Cortex of kidney (tissue), 1 donor: ENCODE data around the gene ADAMTS6.

Experiments
- DNase-seq: peaks from one replicate; lab custom pipeline; 2025; lab: John Stamatoyannopoulos, UW

Gene ADAMTS6

GRCh38 chr5:65279603-65280002 lies 202.1 kb downstream of the ADAMTS6 start:
- no peak for DNase-seq

DNA sequence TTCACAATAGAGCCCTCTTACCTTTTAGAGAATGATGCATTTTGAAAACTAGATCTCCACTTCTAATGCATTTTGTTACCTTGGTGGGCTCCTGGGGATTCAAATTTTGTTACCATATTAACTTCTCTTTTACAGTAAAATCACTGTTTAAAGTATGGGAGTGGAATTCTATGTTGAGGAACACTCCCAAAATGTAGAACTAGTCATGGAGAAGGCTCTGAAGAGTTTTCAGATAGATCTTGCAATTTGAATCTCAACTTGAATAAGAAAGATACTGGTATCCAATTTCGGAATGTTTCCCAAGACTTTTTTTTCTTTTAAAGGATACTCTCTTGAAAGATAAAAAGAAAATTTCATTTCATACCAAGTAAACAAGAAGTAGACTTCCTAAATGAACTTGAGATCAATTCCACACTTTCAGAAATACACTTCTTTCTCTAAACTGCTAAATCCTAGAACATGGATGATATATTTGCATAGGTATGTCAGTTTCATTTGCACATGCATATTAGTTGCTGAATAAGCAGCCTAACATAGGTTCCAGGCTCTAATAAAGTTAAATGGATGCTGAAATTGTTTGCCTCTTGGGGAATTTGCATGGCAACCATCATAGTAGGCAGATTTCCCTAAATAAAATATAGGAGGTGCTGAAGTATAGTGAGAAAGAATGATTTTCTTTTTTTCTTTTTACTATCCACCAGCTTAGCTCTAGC lies 205.4 kb downstream of the ADAMTS6 start:
- DNase-seq = no peak

DNA sequence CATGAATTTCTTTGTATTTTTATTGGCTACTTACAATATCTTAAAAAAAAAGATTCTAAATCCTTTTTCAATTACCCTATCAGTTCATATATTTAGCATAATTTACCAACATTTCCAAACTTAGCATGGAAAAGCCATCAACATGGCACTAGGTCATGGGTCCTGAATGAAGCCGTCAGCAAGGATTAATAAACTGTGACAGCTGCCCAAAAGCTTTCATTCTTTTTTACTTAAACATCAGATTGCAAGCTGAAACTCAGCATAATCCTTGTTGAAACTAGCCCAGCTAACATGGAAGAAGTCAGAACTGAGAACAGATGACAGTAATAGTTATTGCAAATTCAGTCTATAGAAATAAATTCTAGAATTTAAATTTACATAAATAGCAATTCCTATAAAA lies 209.8 kb downstream of the ADAMTS6 start:
- no peak for DNase-seq

GRCh38 chr5:65268525-65268924 lies 213.2 kb downstream of the ADAMTS6 start:
- DNase-seq = no peak

DNA sequence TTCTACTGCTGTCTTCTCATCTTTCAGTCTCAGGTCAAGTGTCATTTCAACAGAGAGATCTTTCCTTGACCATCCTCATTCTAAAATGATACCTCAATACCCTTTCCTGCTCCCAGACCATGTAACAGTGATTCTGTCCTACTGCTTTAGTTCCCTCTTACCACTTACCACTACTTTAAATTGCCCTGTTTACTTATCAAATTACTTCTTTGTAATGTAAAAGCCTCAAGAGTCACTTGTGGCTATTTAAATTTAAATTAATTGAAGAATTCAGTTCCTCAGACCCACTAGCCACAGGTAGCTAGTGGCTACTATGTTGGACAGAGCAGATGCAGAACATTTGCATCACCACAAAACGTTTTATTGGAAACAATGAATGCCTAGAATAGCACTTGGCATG lies 217.3 kb downstream of the ADAMTS6 start:
- DNase-seq = no peak

- DNase-seq = no peak
Measured at GRCh38 chr5:65263321-65263720, 218.4 kb downstream of the ADAMTS6 start.

DNA sequence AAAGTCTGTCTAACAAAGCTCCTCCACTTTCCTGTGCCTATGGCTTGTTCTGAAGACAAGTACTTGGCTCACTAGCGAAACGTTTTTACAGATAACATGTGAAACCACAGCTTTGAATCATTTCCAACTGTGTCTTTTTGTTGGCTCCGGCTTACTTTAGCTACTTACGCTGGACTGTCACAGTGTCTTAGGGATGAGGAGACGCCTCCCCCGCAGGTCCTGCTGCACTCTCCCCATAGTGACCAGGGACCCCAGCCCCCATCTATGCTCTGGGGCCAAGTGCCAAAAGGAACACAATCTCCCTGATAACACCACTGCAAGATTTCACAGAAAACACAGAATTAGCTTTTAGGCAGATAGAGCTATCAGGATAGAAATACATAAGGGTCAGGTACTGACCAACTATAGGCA lies 219.1 kb downstream of the ADAMTS6 start:
- no peak for DNase-seq

DNA sequence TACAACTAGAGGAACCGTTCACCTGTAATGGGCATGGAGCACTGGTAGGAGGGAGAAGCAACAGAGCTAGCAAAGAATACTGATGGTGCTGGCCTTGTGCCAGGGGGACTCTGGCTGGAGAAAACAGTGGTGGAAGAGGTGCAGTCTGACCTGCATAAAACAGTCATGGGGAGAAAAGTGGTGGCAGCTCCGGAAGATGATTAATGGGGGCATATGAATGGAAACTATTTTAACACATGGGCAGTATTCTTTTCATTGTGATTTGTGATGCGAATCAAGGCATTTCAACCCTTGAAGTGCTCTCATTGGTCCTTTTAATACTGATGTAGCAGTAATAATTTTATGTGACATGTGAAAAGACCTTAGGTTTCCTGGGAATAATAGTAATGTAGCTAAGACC lies 219.6 kb downstream of the ADAMTS6 start:
- DNase-seq = no peak

- DNase-seq = no peak
Measured at GRCh38 chr5:65261499-65261898, 220.2 kb downstream of the ADAMTS6 start.

- DNase-seq = no peak
Measured at GRCh38 chr5:65255294-65255693, 226.4 kb downstream of the ADAMTS6 start.

- DNase-seq = no peak
Measured at GRCh38 chr5:65252977-65253376, 228.7 kb downstream of the ADAMTS6 start.

GRCh38 chr5:65248896-65249295 lies 232.8 kb downstream of the ADAMTS6 start:
- DNase-seq = no peak

DNA sequence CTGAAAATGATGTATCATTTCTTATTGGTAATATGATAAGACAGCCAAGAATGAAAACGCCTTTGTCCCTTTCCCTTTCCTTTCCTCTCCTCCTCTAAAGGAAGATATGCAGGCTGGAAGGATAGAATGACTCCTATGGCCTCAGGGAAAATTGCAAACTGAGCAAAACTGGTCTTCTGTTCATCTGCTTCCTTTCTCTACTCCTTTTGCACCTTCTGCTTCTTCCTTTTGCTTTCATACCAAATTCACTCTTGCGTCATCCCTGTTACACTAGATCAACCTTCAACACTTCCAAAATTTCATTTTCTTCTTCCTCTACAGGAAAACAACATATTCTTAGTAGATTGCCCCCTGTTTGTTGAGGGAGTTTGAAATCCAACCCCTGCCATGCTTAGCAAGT lies 234.1 kb downstream of the ADAMTS6 start:
- no peak for DNase-seq

GRCh38 chr5:65246741-65247140 lies 235.0 kb downstream of the ADAMTS6 start:
- DNase-seq = no peak

DNA sequence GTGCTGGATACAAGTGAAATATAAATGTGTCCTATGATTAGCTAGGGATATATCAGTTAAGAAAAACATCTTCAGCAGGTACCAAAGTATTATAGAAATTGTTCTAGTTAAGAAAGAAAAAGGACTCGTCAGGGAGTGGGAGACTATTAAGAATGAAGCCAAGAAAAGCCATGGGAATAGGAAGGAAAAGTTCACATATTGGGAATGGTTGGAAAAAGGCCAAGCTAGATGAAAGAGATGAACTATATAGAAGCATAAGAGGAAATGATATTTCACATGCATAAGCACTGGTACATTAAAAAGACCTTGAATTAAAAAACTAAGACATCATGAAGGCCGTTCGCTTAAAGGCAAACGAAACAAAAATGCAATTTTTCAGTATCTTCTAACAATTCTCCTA lies 237.7 kb downstream of the ADAMTS6 start:
- no peak for DNase-seq

- DNase-seq = no peak
Measured at GRCh38 chr5:65243161-65243560, 238.6 kb downstream of the ADAMTS6 start.

GRCh38 chr5:65229841-65230240 lies 251.9 kb downstream of the ADAMTS6 start:
- no peak for DNase-seq

DNA sequence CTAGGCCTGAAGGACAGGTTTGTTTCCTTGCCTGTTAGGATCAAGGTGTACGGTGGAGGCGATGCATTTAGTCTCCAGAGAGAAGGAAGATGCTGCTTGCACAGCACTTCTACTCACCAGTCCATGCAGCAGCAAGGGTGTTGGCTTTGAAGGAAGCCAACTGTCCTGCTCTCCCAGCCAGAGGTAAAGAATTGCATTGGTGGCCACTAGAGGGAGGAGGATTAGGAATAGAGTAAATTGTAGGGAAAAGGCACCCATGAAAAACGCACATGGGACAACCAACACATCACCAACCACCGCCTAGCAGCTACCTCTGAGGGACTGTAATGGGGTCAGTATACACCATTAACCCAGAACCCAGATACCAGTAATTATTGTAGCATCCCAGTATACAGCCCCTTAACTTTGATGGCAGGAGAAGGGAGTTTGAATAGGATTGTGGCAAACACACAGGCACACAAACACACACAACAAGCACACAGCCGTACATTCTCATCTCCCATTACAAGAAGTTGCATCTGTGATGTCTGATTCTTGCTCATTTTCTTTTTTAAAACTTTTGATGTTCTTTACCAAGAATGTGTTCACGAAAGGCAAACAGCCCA lies 267.7 kb downstream of the ADAMTS6 start:
- DNase-seq = no peak

DNA sequence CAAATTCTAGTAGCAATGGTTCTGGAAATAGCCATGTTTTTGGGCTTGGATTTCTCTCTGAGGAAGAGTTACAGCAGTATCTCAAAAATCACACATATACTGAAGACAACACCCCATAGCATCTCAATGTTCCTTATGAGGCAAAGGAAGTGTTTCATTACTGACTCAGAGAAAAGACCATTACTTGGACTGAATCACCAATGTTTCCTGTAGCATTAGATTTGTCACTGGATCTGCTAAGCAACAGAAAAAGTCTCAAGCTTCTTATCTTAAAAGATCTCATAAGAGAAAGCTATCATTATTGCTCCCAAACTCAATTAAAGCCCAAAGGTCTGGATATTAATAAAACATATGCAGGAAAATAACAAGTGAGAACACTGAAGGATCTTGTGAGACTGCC lies 272.4 kb downstream of the ADAMTS6 start:
- no peak for DNase-seq

GRCh38 chr5:65204966-65205365 lies 276.8 kb downstream of the ADAMTS6 start:
- no peak for DNase-seq

DNA sequence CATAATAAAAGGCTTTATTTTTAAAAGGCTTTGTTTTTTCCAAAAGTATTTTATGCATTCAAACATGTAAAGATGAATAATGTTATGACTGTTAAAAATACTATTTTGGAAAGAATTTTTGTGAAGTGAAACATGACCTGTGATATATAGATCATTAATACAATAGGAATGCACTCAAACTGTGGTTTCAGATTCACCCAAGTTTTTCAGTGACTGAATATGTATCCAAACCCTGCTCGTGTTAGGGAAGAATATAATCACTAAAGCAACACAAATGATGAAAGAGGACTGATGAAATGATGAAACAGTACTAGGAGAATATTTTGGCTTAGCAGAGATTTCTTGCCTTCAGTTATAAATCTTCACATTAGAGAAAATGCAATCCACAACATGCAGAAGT lies 278.0 kb downstream of the ADAMTS6 start:
- no peak for DNase-seq

- no peak for DNase-seq
Measured at GRCh38 chr5:65199993-65200675, 281.6 kb downstream of the ADAMTS6 start.

- no peak for DNase-seq
Measured at GRCh38 chr5:65198456-65199120, 283.1 kb downstream of the ADAMTS6 start.
